Measurements from ENCODE around the gene KRTAP10-2. TPM values are rescaled to one million over a fixed set of nuclear protein-coding genes. Genes with fewer than 3 reads are reported as not detected.

The KRTAP10-2 gene
- total RNA-seq, 1 experiment from 2014 or later = not detected

- no peak overlapping the region for H3K9ac ChIP-seq (ENCODE audit: low read length)
- ATAC-seq (no peak), DNase-seq (ENCODE audit: low read depth, low spot score) (no peak)
- TF ChIP-seq FOSL1 (IDR thresholded peaks at IDR 0.05; ENCODE audit: low read depth) = no peak
- no peak for TF ChIP-seq SIN3A (IDR thresholded peaks at IDR 0.05; ENCODE audit: low read depth)
- TF ChIP-seq MAX (IDR thresholded peaks at IDR 0.05) = no peak
- no peaks in the 10 kb centered on the region for H3K36me3 ChIP-seq (ENCODE audit: control insufficient read depth in 1 of 2, insufficient read depth in 2 of 2, low read length in 2 of 2)
- H3K27ac ChIP-seq (ENCODE audit: low read depth, low read length) = no peak overlapping the region
- H3K9me2 ChIP-seq (ENCODE audit: insufficient read depth) = no peaks in the 10 kb centered on the region
- H2AFZ ChIP-seq (ENCODE audit: low read depth, low read length, poor library complexity, severe bottlenecking) = no peak overlapping the region
- H3K4me3 ChIP-seq (replicated peaks in 1 of 2; ENCODE audit: low read depth in 1 of 2, low read length in 2 of 2) = no peak overlapping the region
- H3K9me3 ChIP-seq (ENCODE audit: control insufficient read depth in 1 of 2, insufficient read depth in 1 of 2, low read depth in 1 of 2, low read length in 2 of 2) = peaks cover 4 to 17% of the 10 kb centered on the region in 2 experiments; a peak in 1 of 4 replicates
- H3K27me3 ChIP-seq (ENCODE audit: insufficient read depth, low read length) = no peaks in the 10 kb centered on the region
- ChIA-PET POLR2A (no interaction called here), RAD21 (ENCODE audit: low non-redundant PET in 1 of 2, low total read pairs in 2 of 2, uncharacterized antibody in 2 of 2, unreplicated experiment in 2 of 2) (no interaction called here), CTCF (no interaction called here)
- intact Hi-C loops (cut with micrococcal nuclease) = no loop called here
- no peaks in the 10 kb centered on the region; the same call in 1 of the 2 replicates for H3K79me2 ChIP-seq (ENCODE audit: insufficient read depth, low read length)
- BruUV-seq (replicated peaks) = no TSS peak
- H4K20me1 ChIP-seq (ENCODE audit: insufficient read depth) = no peaks in the 10 kb centered on the region
- no peaks in the 10 kb centered on the region for H3K4me1 ChIP-seq (ENCODE audit: control insufficient read depth in 1 of 2, insufficient read depth in 2 of 2, low read length in 2 of 2)
- no peak overlapping the region for H3K4me2 ChIP-seq (ENCODE audit: low read length)
These were observed 27.5 kb downstream of the KRTAP10-2 start for GRCh38 chr21:44523567-44524413.

GRCh38 chr21:44522753-44523204 lies 28.5 kb downstream of the KRTAP10-2 start:
- BruUV-seq (replicated peaks) = no TSS peak
- TF ChIP-seq ELF1 (IDR thresholded peaks at IDR 0.05; ENCODE audit: borderline replicate concordance, low read depth) (no peak), FOSL1 (IDR thresholded peaks at IDR 0.05; ENCODE audit: low read depth) (no peak), CBX3 (IDR thresholded peaks at IDR 0.05; ENCODE audit: low read depth) (no peak), ZNF274 (IDR thresholded peaks at IDR 0.05; ENCODE audit: low read depth, low read length) (no peak), EZH2phosphoT487 (IDR thresholded peaks at IDR 0.05; ENCODE audit: borderline replicate concordance) (no peak), SP1 (IDR thresholded peaks at IDR 0.05; ENCODE audit: low read depth) (no peak), YY1 (IDR thresholded peaks at IDR 0.05; ENCODE audit: extremely low read depth, insufficient replicate concordance, low read depth, low read length) (no peak), SIN3A (IDR thresholded peaks at IDR 0.05; ENCODE audit: low read depth) (no peak), REST (IDR thresholded peaks at IDR 0.05; ENCODE audit: low read depth) (no peak), CEBPB (IDR thresholded peaks at IDR 0.05; ENCODE audit: low read depth) (no peak), POLR2AphosphoS5 (IDR thresholded peaks at IDR 0.05; ENCODE audit: low read depth, low read length) (no peak), ATF3 (IDR thresholded peaks at IDR 0.05) (no peak), ZFX (IDR thresholded peaks at IDR 0.05) (no peak)
- Histone ChIP-seq H3K9ac (ENCODE audit: low read length) (no peak overlapping the region), H3K36me3 (ENCODE audit: control insufficient read depth in 1 of 2, insufficient read depth in 2 of 2, low read length in 2 of 2) (no peaks in the 10 kb centered on the region), H2AFZ (ENCODE audit: low read depth, low read length, poor library complexity, severe bottlenecking) (no peak overlapping the region), H3K4me2 (ENCODE audit: low read length) (no peak overlapping the region), H3K4me3 (replicated peaks in 1 of 2; ENCODE audit: low read depth in 1 of 2, low read length in 2 of 2) (no peak overlapping the region), H3K79me2 (ENCODE audit: insufficient read depth, low read length) (peaks cover 10% of the 10 kb centered on the region; the same call in 1 of the 2 replicates), H3K4me1 (ENCODE audit: control insufficient read depth in 1 of 2, insufficient read depth in 2 of 2, low read length in 2 of 2) (peaks cover 0 to 7% of the 10 kb centered on the region in 2 experiments; a peak in 1 of 4 replicates), H3K9me2 (ENCODE audit: insufficient read depth) (no peaks in the 10 kb centered on the region), H4K20me1 (ENCODE audit: insufficient read depth) (no peaks in the 10 kb centered on the region), H3K27ac (ENCODE audit: low read depth, low read length) (no peak overlapping the region), H3K9me3 (ENCODE audit: control insufficient read depth in 1 of 2, insufficient read depth in 1 of 2, low read depth in 1 of 2, low read length in 2 of 2) (peaks cover 4 to 17% of the 10 kb centered on the region in 2 experiments; a peak in 1 of 4 replicates), H3K27me3 (ENCODE audit: insufficient read depth, low read length) (no peaks in the 10 kb centered on the region)
- ChIA-PET POLR2A (no interaction called here), CTCF (no interaction called here), RAD21 (ENCODE audit: low non-redundant PET in 1 of 2, low total read pairs in 2 of 2, uncharacterized antibody in 2 of 2, unreplicated experiment in 2 of 2) (no interaction called here)
- ATAC-seq = no peak
- no peak for DNase-seq (ENCODE audit: low read depth, low spot score)
- intact Hi-C loops (cut with micrococcal nuclease) = no loop called here

Data from HCT116 (cell line).